HG03469 (cell line): ENCODE data around the gene CLOCK.
A peak's percentile ranks its signal among the peaks of the same experiment; 100 is the strongest.
"Not testable (repeated sequence)": the region's sequence is repeated elsewhere in the genome, so short reads cannot be mapped to it uniquely, and the experiment has no call there.

Source experiments
- ATAC-seq: cut with Tn5 transposase; IDR thresholded peaks from one replicate; pipeline ENCODE4 v1.9.1; 2021; ENCODE audit warnings: mild to moderate bottlenecking, moderate library complexity, moderate number of reproducible peaks; ENCODE audit not compliant: unreplicated experiment

CLOCK gene

GRCh38 chr4:55546756-55547465, at the start of gene CLOCK:
Gene CLOCK, minus strand, starts transcription at chr4:55546909. Its CDS starts 64,124 bp downstream, at chr4:55482785.
- peak; percentile 67 for ATAC-seq

GRCh38 chr4:55592014-55592413, 45.3 kb upstream of the CLOCK start, which contains the start of gene PDCL2:
Gene PDCL2, minus strand, starts transcription at chr4:55592245. Its CDS starts 136 bp downstream, at chr4:55592109.
- no peak for ATAC-seq

- ATAC-seq: no peak
Observed at GRCh38 chr4:55588160-55588559, 41.5 kb upstream of the CLOCK start.

GRCh38 chr4:55582773-55583172, 36.1 kb upstream of the CLOCK start:
- not testable (repeated sequence) for ATAC-seq

GRCh38 chr4:55578341-55579010, 31.8 kb upstream of the CLOCK start:
- no peak for ATAC-seq

GRCh38 chr4:55575513-55575912, 28.8 kb upstream of the CLOCK start:
- no peak for ATAC-seq

- ATAC-seq: no peak
Observed at GRCh38 chr4:55574252-55574651, 27.5 kb upstream of the CLOCK start.

GRCh38 chr4:55571806-55572205, 25.1 kb upstream of the CLOCK start:
- no peak for ATAC-seq

GRCh38 chr4:55568905-55569504, 22.3 kb upstream of the CLOCK start:
- ATAC-seq: peak; percentile 75

- peak; percentile 100 for ATAC-seq
Observed at GRCh38 chr4:55561889-55562288, 15.2 kb upstream of the CLOCK start.

- no peak for ATAC-seq
Observed at GRCh38 chr4:55560096-55560495, 13.4 kb upstream of the CLOCK start.

GRCh38 chr4:55554453-55555030, 7.8 kb upstream of the CLOCK start:
- no peak for ATAC-seq

- ATAC-seq: no peak
Observed at GRCh38 chr4:55553441-55554201, 6.9 kb upstream of the CLOCK start.

- ATAC-seq: not testable (repeated sequence)
Observed at GRCh38 chr4:55551964-55552363, 5.3 kb upstream of the CLOCK start.

GRCh38 chr4:55549888-55550287, 3.2 kb upstream of the CLOCK start:
- ATAC-seq: no peak

- no peak for ATAC-seq
Observed at GRCh38 chr4:55547918-55548317, 1.2 kb upstream of the CLOCK start.

GRCh38 chr4:55547466-55547770, 709 bp upstream of the CLOCK start:
- no peak for ATAC-seq

- ATAC-seq: no peak
Observed at GRCh38 chr4:55546506-55546755, 278 bp downstream of the CLOCK start.

- peak; percentile 28 for ATAC-seq
Observed at GRCh38 chr4:55545641-55546505, 836 bp downstream of the CLOCK start.

GRCh38 chr4:55545151-55545550, 1.6 kb downstream of the CLOCK start:
- no peak for ATAC-seq
